ENCODE measurements around the gene LRCOL1. TPM values are rescaled to one million over a fixed set of nuclear protein-coding genes. Genes with fewer than 3 reads are reported as not detected.

LRCOL1 gene
- total RNA-seq, 2 donors from 2014 or later: not detected

DNA sequence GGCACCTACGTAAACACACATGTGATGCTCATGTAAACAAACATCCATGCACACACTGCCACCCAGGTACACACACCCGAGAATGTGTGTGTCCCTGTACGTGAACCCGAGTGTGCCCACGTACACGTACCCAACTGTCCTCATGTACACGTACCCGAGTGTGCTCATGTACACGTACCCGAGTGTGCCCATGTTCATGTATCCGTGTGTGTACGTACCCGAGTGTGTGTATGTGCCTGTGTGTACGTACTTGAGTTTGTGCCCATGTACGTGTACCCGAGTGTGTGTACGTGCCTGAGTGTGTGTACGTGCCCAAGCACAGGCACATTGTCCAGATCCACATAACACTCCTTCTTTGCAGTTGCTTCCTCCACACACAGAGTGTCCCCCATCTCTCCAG is 45.0 kb downstream of the LRCOL1 start:
- H3K9me3 Mint-ChIP-seq: no peaks in the 10 kb centered on the region
- Histone ChIP-seq H3K27ac (ENCODE audit: low read depth, low read length) (no peak overlapping the region), H3K27me3 (ENCODE audit: control insufficient read depth, insufficient read depth, low read length, poor library complexity, severe bottlenecking) (no peaks in the 10 kb centered on the region), H3K36me3 (ENCODE audit: control insufficient read depth, insufficient read depth, low read length) (peaks cover 8% of the 10 kb centered on the region), H3K9ac (ENCODE audit: extremely low read depth, low read length, poor library complexity, severe bottlenecking) (no peak overlapping the region), H3K4me3 (ENCODE audit: low read length) (no peak overlapping the region), H3K4me1 (ENCODE audit: control insufficient read depth, insufficient read depth, low read length) (no peaks in the 10 kb centered on the region), H3K9me3 (ENCODE audit: control insufficient read depth, low read length) (no peaks in the 10 kb centered on the region)
- no peak overlapping the region for H3K4me3 Mint-ChIP-seq
- no peak for DNase-seq
- no peaks in the 10 kb centered on the region for H3K27me3 Mint-ChIP-seq (ENCODE audit: insufficient read depth)
- 93 to 95% methylated on average over 18 of the region's 18 CpGs for WGBS, 2 experiments (ENCODE audit: insufficient coverage in 1 of 2, insufficient read length in 1 of 2)
- no peak for TF ChIP-seq CTCF (conservative IDR thresholded peaks at IDR 0.05)
- peaks cover 5% of the 10 kb centered on the region for H3K4me1 Mint-ChIP-seq
- peaks cover 20% of the 10 kb centered on the region for H3K36me3 Mint-ChIP-seq (ENCODE audit: low read depth)
- no peak overlapping the region for H3K27ac Mint-ChIP-seq

GRCh38 chr12:132563911-132564310 is 46.5 kb downstream of the LRCOL1 start:
- no peak overlapping the region for H3K4me3 Mint-ChIP-seq
- peaks cover 20% of the 10 kb centered on the region for H3K36me3 Mint-ChIP-seq (ENCODE audit: low read depth)
- no peaks in the 10 kb centered on the region for H3K9me3 ChIP-seq (ENCODE audit: control insufficient read depth, low read length)
- peaks cover 8% of the 10 kb centered on the region for H3K36me3 ChIP-seq (ENCODE audit: control insufficient read depth, insufficient read depth, low read length)
- H3K27ac Mint-ChIP-seq: no peak overlapping the region
- no peaks in the 10 kb centered on the region for H3K9me3 Mint-ChIP-seq
- H3K9ac ChIP-seq (ENCODE audit: extremely low read depth, low read length, poor library complexity, severe bottlenecking): no peak overlapping the region
- 93 to 95% methylated on average over 13 to 20 of the region's 20 CpGs for WGBS, 2 experiments (ENCODE audit: insufficient coverage in 1 of 2, insufficient read length in 1 of 2)
- H3K27me3 ChIP-seq (ENCODE audit: control insufficient read depth, insufficient read depth, low read length, poor library complexity, severe bottlenecking): no peaks in the 10 kb centered on the region
- H3K4me1 ChIP-seq (ENCODE audit: control insufficient read depth, insufficient read depth, low read length): no peaks in the 10 kb centered on the region
- no peak for DNase-seq
- H3K27ac ChIP-seq (ENCODE audit: low read depth, low read length): no peak overlapping the region
- peaks cover 5% of the 10 kb centered on the region for H3K27me3 Mint-ChIP-seq (ENCODE audit: insufficient read depth)
- no peak for TF ChIP-seq CTCF (conservative IDR thresholded peaks at IDR 0.05)
- no peak overlapping the region for H3K4me3 ChIP-seq (ENCODE audit: low read length)
- peaks cover 5% of the 10 kb centered on the region for H3K4me1 Mint-ChIP-seq

DNA sequence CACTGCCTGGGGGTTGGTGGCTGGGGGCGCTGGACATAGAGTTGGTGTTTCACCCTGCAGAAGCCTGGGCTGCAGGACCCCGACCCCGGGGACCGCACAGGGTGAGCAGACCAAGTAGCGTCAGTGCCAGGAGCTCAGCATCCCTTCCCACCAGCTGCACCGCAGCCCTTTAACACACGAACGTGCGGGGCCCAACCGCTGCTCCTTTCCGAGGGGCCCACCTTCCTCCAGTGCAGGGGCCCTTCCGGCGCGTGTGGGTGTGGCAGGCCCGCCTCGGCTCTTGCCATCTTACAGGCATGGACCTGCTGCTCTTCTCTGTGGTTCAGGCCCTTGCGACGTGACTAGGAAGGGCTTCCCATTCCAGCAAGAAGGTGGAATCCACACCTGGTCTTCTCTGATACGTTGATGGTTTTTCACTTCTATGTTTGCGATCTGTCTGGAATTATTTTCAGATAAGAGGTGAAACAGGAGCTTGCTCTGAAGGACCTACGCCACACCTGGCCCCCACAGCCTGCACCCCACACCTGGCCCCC is 47.8 kb downstream of the LRCOL1 start:
- Mint-ChIP-seq H3K9me3 (no peaks in the 10 kb centered on the region), H3K27ac (no peak overlapping the region), H3K4me1 (peaks cover 5% of the 10 kb centered on the region), H3K27me3 (ENCODE audit: insufficient read depth) (peaks cover 11% of the 10 kb centered on the region), H3K36me3 (ENCODE audit: low read depth) (peaks cover 20% of the 10 kb centered on the region), H3K4me3 (no peak overlapping the region)
- WGBS, 2 experiments (ENCODE audit: insufficient coverage in 1 of 2, insufficient read length in 1 of 2): 92 to 96% methylated on average over 16 to 20 of the region's 21 CpGs
- Histone ChIP-seq H3K27ac (ENCODE audit: low read depth, low read length) (no peak overlapping the region), H3K4me1 (ENCODE audit: control insufficient read depth, insufficient read depth, low read length) (no peaks in the 10 kb centered on the region), H3K27me3 (ENCODE audit: control insufficient read depth, insufficient read depth, low read length, poor library complexity, severe bottlenecking) (peaks cover 6% of the 10 kb centered on the region), H3K36me3 (ENCODE audit: control insufficient read depth, insufficient read depth, low read length) (peaks cover 8% of the 10 kb centered on the region), H3K9ac (ENCODE audit: extremely low read depth, low read length, poor library complexity, severe bottlenecking) (no peak overlapping the region), H3K4me3 (ENCODE audit: low read length) (no peak overlapping the region), H3K9me3 (ENCODE audit: control insufficient read depth, low read length) (no peaks in the 10 kb centered on the region)
- no peak for DNase-seq
- TF ChIP-seq CTCF (conservative IDR thresholded peaks at IDR 0.05): no peak

Measured in endodermal cell (in vitro differentiated cells).